Astrocyte of the spinal cord (primary cell): ENCODE results near the gene ATF7IP2.
"Not testable (repeated sequence)": the region's sequence is repeated elsewhere in the genome, so short reads cannot be mapped to it uniquely, and the experiment has no call there.

Source experiments
- DNase-seq: peaks from one replicate; pipeline ENCODE4 v3.0.0; 2011; ENCODE audit warnings: low read depth, low spot score
- H3K4me3 ChIP-seq: 2 replicates; pipeline ENCODE4 v1.5.1; 2011; ENCODE audit warnings: low read depth, mild to moderate bottlenecking, low read length, moderate library complexity
- CTCF ChIP-seq: IDR thresholded peaks from 2 replicates; pipeline ENCODE4 v1.5.1; 2012; ENCODE audit warnings: low read depth, mild to moderate bottlenecking, low read length, inconsistent platforms
- in situ Hi-C: cut with HindIII; loops from 2 replicates; pipeline ENCODE4 v1.10.0; 2017; ENCODE audit warnings: low sequenced_read_pairs

ATF7IP2 gene

GRCh38 chr16:10500582-10500981 lies 114.7 kb downstream of the ATF7IP2 start:
- H3K4me3 ChIP-seq, result no peak overlapping the region
- no peak for TF ChIP-seq CTCF
- DNase-seq, result no peak
- in situ Hi-C loops, result no loop called here

GRCh38 chr16:10501016-10501607 lies 115.3 kb downstream of the ATF7IP2 start:
- in situ Hi-C loops, result no loop called here
- no peak overlapping the region for H3K4me3 ChIP-seq
- DNase-seq, result no peak
- no peak for TF ChIP-seq CTCF

GRCh38 chr16:10502776-10503175 lies 116.9 kb downstream of the ATF7IP2 start:
- no peak overlapping the region for H3K4me3 ChIP-seq
- DNase-seq, result no peak
- in situ Hi-C loops, result no loop called here
- no peak for TF ChIP-seq CTCF

- no peak overlapping the region for H3K4me3 ChIP-seq
- TF ChIP-seq CTCF, result no peak
- DNase-seq, result no peak
- in situ Hi-C loops, result no loop called here
Observed at GRCh38 chr16:10504404-10504885, 118.6 kb downstream of the ATF7IP2 start.

- H3K4me3 ChIP-seq, DNase-seq, in situ Hi-C loops: not testable (repeated sequence)
Observed at GRCh38 chr16:10505286-10505685, 119.4 kb downstream of the ATF7IP2 start.

GRCh38 chr16:10509534-10510025 lies 123.7 kb downstream of the ATF7IP2 start:
- H3K4me3 ChIP-seq, result no peak overlapping the region
- in situ Hi-C loops, result no loop called here
- DNase-seq, result peak; percentile 79
- peak; percentile 70 for TF ChIP-seq CTCF

- in situ Hi-C loops, result no loop called here
- DNase-seq, result no peak
- H3K4me3 ChIP-seq, result no peak overlapping the region
- TF ChIP-seq CTCF, result no peak
Observed at GRCh38 chr16:10510279-10510678, 124.4 kb downstream of the ATF7IP2 start.
